Natural killer cell (primary cell): ENCODE measurements around the gene SLC10A1. TPM values are rescaled to one million over a fixed set of nuclear protein-coding genes. Genes with fewer than 3 reads are reported as not detected.

Experiments used
- ATAC-seq, 3 donors: fragments of 150-1000 bp in 2 of 3; fragments of 200-7000 bp in 1 of 3; cut with Tn5 transposase; 1 replicate in 1 of 3; 2 replicates in 2 of 3; pipeline ENCODE4 v1.10.0; 2021; ENCODE audit warnings: mild to moderate bottlenecking in 2 of 3, moderate library complexity in 2 of 3
- DNase-seq, 2 donors: peaks; one replicate each; pipeline versions ENCODE4 v3.0.0 to v3.0.0-alpha.2; 2013 to 2021; ENCODE audit warnings: mixed read lengths in 1 of 2
- H3K27ac ChIP-seq: one replicate; pipeline ENCODE4 v1.5.1; 2013; ENCODE audit warnings: mild to moderate bottlenecking, low read length
- H3K27me3 ChIP-seq: one replicate; pipeline ENCODE4 v1.6.1; 2013; ENCODE audit warnings: low read length; ENCODE audit not compliant: control insufficient read depth, insufficient read depth
- H3K36me3 ChIP-seq: one replicate; pipeline ENCODE4 v1.6.1; 2013; ENCODE audit warnings: low read length; ENCODE audit not compliant: control insufficient read depth, insufficient read depth
- H3K4me1 ChIP-seq: one replicate; pipeline ENCODE4 v1.6.1; 2013; ENCODE audit warnings: low read length; ENCODE audit not compliant: control insufficient read depth, insufficient read depth
- H3K4me3 ChIP-seq: one replicate; pipeline ENCODE4 v1.5.1; 2013; ENCODE audit warnings: low read length
- H3K9me3 ChIP-seq: one replicate; pipeline ENCODE4 v1.6.1; 2013; ENCODE audit warnings: low read length; ENCODE audit not compliant: control insufficient read depth, insufficient read depth
- H3K27ac Mint-ChIP-seq, 2 donors: one replicate each; pipeline ENCODE4 v1.8.0; 2022; ENCODE audit warnings: mild to moderate bottlenecking in 2 of 2, mixed read lengths in 2 of 2, moderate library complexity in 1 of 2
- H3K27me3 Mint-ChIP-seq, 2 donors: one replicate each; pipeline ENCODE4 v1.8.0; 2022; ENCODE audit warnings: low read depth in 2 of 2, mixed read lengths in 2 of 2
- H3K36me3 Mint-ChIP-seq: one replicate; pipeline ENCODE4 v1.8.0; 2022; ENCODE audit warnings: mixed read lengths
- H3K4me1 Mint-ChIP-seq, 2 donors: one replicate each; pipeline ENCODE4 v1.8.0; 2022; ENCODE audit warnings: mixed read lengths in 2 of 2
- H3K4me3 Mint-ChIP-seq: one replicate; pipeline ENCODE4 v1.8.0; 2022; ENCODE audit warnings: mild to moderate bottlenecking, moderate library complexity, mixed read lengths
- H3K9me3 Mint-ChIP-seq, 2 donors: one replicate each; pipeline ENCODE4 v1.8.0; 2022; ENCODE audit warnings: mixed read lengths in 2 of 2
- WGBS: methylation state at CpG from one replicate; pipeline ENCODE4 v1.1.7; 2013; ENCODE audit warnings: missing lambda C conversion rate; ENCODE audit not compliant: insufficient coverage; 5-methylcytosine and 5-hydroxymethylcytosine counted together
- intact Hi-C: fragments of 100-400 bp; cut with micrococcal nuclease; formaldehyde crosslinking; loops from one replicate; pipeline ENCODE4 v1.14.2; 2022
- total RNA-seq, 4 donors: library from RNA; stranded (reverse); fragments of 120-200 nt in 1 of 4; gene quantifications; one replicate each; pipeline versions ENCODE4 v1.2.3 to v1.2.4, GENCODE V29; 2013 to 2022
- TF ChIP-seq, protein P1 (sequence below): fragments of 200-600 bp; IDR thresholded peaks from one replicate; pipeline ENCODE4 v1.8.0; 2022; ENCODE audit warnings: antibody characterized with exemption

Gene SLC10A1
- total RNA-seq, 3 donors from 2014 or later (not counting 1 experiment from before 2014, with no cell fraction given) = not detected

DNA sequence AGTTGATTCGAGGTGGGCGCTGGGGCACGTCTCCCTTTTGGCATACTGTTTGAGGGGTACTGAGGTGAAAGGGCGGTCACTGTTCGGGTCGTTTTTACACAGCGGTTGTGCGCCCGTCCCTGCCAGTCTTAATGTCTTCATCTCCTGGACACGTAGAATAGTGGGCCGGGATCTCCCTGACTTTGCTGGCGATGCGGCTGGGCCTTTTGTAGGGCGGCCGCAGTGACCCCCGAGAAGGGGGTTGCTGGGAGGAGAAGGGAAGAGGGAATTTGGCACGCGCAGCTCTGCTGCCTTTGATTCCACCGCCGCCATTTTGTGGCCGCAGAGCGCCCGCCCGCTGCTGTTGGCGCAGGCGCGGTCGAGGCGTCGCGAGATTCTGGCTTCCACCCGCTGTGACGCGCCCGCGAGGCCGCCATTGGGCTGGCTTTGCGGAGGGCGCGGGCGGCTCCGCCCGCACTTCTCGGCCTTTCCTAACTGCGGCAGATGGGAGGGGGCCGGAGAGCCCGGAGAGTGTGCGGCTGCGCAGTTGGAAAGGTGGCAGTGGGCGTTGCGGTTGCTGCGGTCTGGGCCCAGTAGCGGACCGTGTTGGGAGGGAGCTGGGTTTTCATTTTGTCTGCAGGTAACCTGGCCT is 29.6 kb downstream of the SLC10A1 start:
- H3K4me1 ChIP-seq = peaks cover 35% of the 10 kb centered on the region
- WGBS = under 1% methylated on average over 54 of the region's 54 CpGs

DNA sequence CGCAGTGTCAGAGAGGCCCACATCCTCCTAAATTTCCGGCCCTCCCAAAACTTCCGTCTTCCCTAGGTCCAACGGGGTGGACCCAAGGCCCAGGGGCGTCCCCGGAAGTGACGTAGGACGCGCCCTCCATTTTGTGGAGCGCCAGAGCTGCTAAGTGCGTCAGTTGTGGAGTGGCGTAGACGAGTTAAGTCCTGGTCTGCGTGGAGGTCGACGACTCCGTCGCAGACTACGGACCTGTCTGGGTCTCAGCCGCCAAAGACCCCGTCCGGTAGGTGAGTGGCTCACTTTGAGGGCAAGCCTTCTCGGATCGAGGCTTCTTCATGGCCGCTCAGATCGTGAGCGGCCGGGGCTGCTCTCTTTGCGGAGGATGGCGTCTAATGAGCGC is 30.1 kb downstream of the SLC10A1 start, which contains the start of gene SRSF5:
Gene SRSF5 (plus strand): TSS at position 159 of the 385 bp plus-strand sequence. CDS start 1,015 bp downstream, outside the sequence.
- Histone ChIP-seq H3K27ac (peak within 1 kb of the TSS; percentile 89), H3K4me1 (peaks cover 35% of the 10 kb centered on the region), H3K27me3 (no peaks in the 10 kb centered on the region), H3K36me3 (peaks cover 41% of the 10 kb centered on the region), H3K4me3 (peak within 1 kb of the TSS; percentile 73), H3K9me3 (no peaks in the 10 kb centered on the region)
- peak; percentile 74 to 90 (median 80) for ATAC-seq
- intact Hi-C loops = loop anchor here (1.0 to 5.0 kb wide), 3 partner anchors 51 to 1555 kb away; partner anchors contain the start of gene SUSD6
- Mint-ChIP-seq H3K4me3 (peak within 1 kb of the TSS; percentile 100), H3K27ac (peak within 1 kb of the TSS; percentile 97 to 99), H3K9me3 (peaks cover 0 to 2% of the 10 kb centered on the region in 2 donors), H3K4me1 (peaks cover 61 to 65% of the 10 kb centered on the region in 2 donors), H3K36me3 (peaks cover 38% of the 10 kb centered on the region), H3K27me3 (no peaks in the 10 kb centered on the region)
- peak; percentile 95 to 98 for DNase-seq
- TF ChIP-seq, protein P1, sequence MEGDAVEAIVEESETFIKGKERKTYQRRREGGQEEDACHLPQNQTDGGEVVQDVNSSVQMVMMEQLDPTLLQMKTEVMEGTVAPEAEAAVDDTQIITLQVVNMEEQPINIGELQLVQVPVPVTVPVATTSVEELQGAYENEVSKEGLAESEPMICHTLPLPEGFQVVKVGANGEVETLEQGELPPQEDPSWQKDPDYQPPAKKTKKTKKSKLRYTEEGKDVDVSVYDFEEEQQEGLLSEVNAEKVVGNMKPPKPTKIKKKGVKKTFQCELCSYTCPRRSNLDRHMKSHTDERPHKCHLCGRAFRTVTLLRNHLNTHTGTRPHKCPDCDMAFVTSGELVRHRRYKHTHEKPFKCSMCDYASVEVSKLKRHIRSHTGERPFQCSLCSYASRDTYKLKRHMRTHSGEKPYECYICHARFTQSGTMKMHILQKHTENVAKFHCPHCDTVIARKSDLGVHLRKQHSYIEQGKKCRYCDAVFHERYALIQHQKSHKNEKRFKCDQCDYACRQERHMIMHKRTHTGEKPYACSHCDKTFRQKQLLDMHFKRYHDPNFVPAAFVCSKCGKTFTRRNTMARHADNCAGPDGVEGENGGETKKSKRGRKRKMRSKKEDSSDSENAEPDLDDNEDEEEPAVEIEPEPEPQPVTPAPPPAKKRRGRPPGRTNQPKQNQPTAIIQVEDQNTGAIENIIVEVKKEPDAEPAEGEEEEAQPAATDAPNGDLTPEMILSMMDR = no peak
- WGBS = 0% methylated on average over 31 of the region's 31 CpGs

More for the DNA sequence above, 29.6 kb downstream of the SLC10A1 start:
- Mint-ChIP-seq H3K27me3 (no peaks in the 10 kb centered on the region), H3K9me3 (peaks cover 0 to 2% of the 10 kb centered on the region in 2 donors), H3K36me3 (peaks cover 43% of the 10 kb centered on the region), H3K4me3 (peak overlapping the region; percentile 100), H3K27ac (peak overlapping the region; percentile 97 to 99), H3K4me1 (peaks cover 67 to 69% of the 10 kb centered on the region in 2 donors)
- no peaks in the 10 kb centered on the region for H3K27me3 ChIP-seq
- ATAC-seq = peak; percentile 60 to 81 (median 66)
- H3K9me3 ChIP-seq = no peaks in the 10 kb centered on the region
- H3K4me3 ChIP-seq = peak overlapping the region; percentile 73
- intact Hi-C loops = loop anchor here (1.0 to 5.0 kb wide), 3 partner anchors 51 to 1555 kb away; partner anchors contain the start of gene SUSD6
- peak; percentile 92 to 95 for DNase-seq
- H3K27ac ChIP-seq = peak overlapping the region; percentile 89
- peaks cover 46% of the 10 kb centered on the region for H3K36me3 ChIP-seq
- TF ChIP-seq, protein P1 = no peak

DNA sequence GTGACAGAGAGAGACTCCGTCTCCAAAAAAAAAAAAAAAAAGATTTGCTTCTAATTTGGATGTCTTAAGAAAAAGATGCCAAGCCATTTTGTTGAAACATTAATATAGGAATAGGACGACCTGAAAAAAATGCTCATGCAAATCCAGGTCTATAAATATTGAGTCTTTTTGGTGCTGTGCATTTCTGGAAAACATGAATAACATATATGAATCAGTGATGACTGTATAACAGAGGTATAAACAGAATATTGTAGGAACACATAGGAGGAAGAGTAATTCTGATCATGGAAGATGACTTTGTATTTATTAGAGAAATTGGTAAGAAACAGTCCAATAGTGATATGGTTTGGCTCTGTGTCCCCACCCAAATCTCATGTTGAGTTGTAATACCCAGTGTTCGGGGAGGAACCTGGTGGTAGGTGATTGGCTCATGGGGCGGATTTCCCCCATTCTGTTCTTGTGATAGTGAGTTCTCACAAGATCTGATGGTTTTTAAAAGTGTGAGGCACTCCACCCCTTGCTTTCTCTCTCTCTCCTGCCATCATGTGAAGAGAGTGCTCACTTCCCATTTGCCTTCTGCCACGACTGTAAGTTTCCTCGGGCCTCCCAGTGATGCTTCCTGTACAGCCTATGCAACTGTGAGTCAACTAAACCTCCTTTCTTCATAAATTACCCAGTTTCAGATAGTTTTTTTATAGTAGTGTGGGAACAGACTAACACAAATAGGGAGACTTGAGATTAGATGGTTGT is 33.1 kb downstream of the SLC10A1 start:
- H3K4me3 ChIP-seq = no peak overlapping the region
- H3K9me3 ChIP-seq = no peaks in the 10 kb centered on the region
- intact Hi-C loops = no loop called here
- Mint-ChIP-seq H3K4me1 (peaks cover 37 to 42% of the 10 kb centered on the region in 2 donors), H3K27ac (peak overlapping the region; percentile 86 to 92), H3K9me3 (peaks cover 0 to 2% of the 10 kb centered on the region in 2 donors), H3K27me3 (no peaks in the 10 kb centered on the region), H3K36me3 (peaks cover 17% of the 10 kb centered on the region), H3K4me3 (peak overlapping the region; percentile 52)
- peaks cover 22% of the 10 kb centered on the region for H3K4me1 ChIP-seq
- peaks cover 10% of the 10 kb centered on the region for H3K36me3 ChIP-seq
- WGBS = 61% methylated on average over 6 of the region's 6 CpGs
- DNase-seq = peak in 1 of 2 donors; percentile 25
- peak overlapping the region; percentile 20 for H3K27ac ChIP-seq
- H3K27me3 ChIP-seq = no peaks in the 10 kb centered on the region
- ATAC-seq = peak; percentile 15 to 25 (median 17)
- TF ChIP-seq, protein P1 = no peak
